H4 (cell line): ENCODE measurements around the gene ITGB6. TPM values are rescaled to one million over a fixed set of nuclear protein-coding genes. Genes with fewer than 3 reads are reported as not detected.

Experiments used
- DNase-seq: peaks from one replicate; pipeline ENCODE4 v3.0.0-alpha.2; 2015; ENCODE audit warnings: low spot score
- total RNA-seq: library from RNA; depleted of rRNA; stranded (reverse); fragments of >200 nt; shearing (Covaris generic); gene quantifications from 2 replicates; pipeline ENCODE4 v1.2.3, GENCODE V29; 2014; rRNA removed

Gene ITGB6
- total RNA-seq, 1 experiment from 2014 or later = not detected

GRCh38 chr2:160053946-160054345 lies 146.1 kb downstream of the ITGB6 start:
- no peak for DNase-seq

- DNase-seq = no peak
Measured at GRCh38 chr2:160052531-160052930, 147.5 kb downstream of the ITGB6 start.

- DNase-seq = no peak
Measured at GRCh38 chr2:160051371-160051800, 148.7 kb downstream of the ITGB6 start.

- DNase-seq = no peak
Measured at GRCh38 chr2:160050147-160050546, 149.9 kb downstream of the ITGB6 start.

Other genes with a start within 250 kb of the ITGB6 start
- gene PLA2R1, start 137.7 kb downstream of the ITGB6 start, total RNA-seq = 0.06 TPM in 1 of 2 replicates, not detected in the other